ENCODE measurements around the gene IFI16.

- TF ChIP-seq CTCF (tag by site-specific recombination; IDR thresholded peaks at IDR 0.05): no peak
- no peak for TF ChIP-seq ZNF692 (tag by site-specific recombination; IDR thresholded peaks at IDR 0.05)
- no peak for TF ChIP-seq ZNF558 (tag by site-specific recombination; IDR thresholded peaks at IDR 0.05)
- TF ChIP-seq MEIS1 (CRISPR knock-in tag; IDR thresholded peaks at IDR 0.05; ENCODE audit: borderline replicate concordance): no peak
- TF ChIP-seq EGR2 (tag by site-specific recombination; IDR thresholded peaks at IDR 0.05; ENCODE audit: low read depth): no peak
- no peak for TF ChIP-seq ZNF391 (tag by site-specific recombination; IDR thresholded peaks at IDR 0.05; ENCODE audit: borderline replicate concordance, low read depth)
- TF ChIP-seq ZNF670 (tag by site-specific recombination; IDR thresholded peaks at IDR 0.05; ENCODE audit: low read depth): no peak
- TF ChIP-seq ZNF433 (tag by site-specific recombination; IDR thresholded peaks at IDR 0.05; ENCODE audit: low read depth): no peak
- no peak for TF ChIP-seq ZNF549 (tag by site-specific recombination; IDR thresholded peaks at IDR 0.05)
- TF ChIP-seq ZNF704 (tag by site-specific recombination; IDR thresholded peaks at IDR 0.05): no peak
Observed at GRCh38 chr1:158996998-158997397, 12.7 kb upstream of the IFI16 start.

All from HEK293 (cell line).